Duodenal mucosa (tissue), 2 donors: ENCODE results near the gene MBP.

ENCODE experiments used
- H3K27ac ChIP-seq: one replicate; pipeline ENCODE4 v1.7.0; 2013; ENCODE audit warnings: low read depth, low read length
- H3K27me3 ChIP-seq, 2 donors: one replicate each; pipeline ENCODE4 v1.7.0; 2013; ENCODE audit warnings: low read length in 2 of 2, control low read depth in 1 of 2; ENCODE audit not compliant: insufficient read depth in 2 of 2, control insufficient read depth in 1 of 2
- H3K36me3 ChIP-seq, 2 donors: one replicate each; pipeline ENCODE4 v1.7.0; 2013; ENCODE audit warnings: low read length in 2 of 2, control low read depth in 1 of 2; ENCODE audit not compliant: insufficient read depth in 2 of 2, control insufficient read depth in 1 of 2
- H3K4me1 ChIP-seq, 2 donors: one replicate each; pipeline ENCODE4 v1.7.0; 2013; ENCODE audit warnings: low read length in 2 of 2, control low read depth in 1 of 2; ENCODE audit not compliant: insufficient read depth in 2 of 2, control insufficient read depth in 1 of 2
- H3K4me3 ChIP-seq, 2 donors: one replicate each; pipeline ENCODE4 v1.7.0; 2013; ENCODE audit warnings: low read length in 2 of 2, low read depth in 1 of 2
- H3K9ac ChIP-seq, 2 donors: one replicate each; pipeline ENCODE4 v1.7.0; 2013; ENCODE audit warnings: low read length in 2 of 2, low read depth in 1 of 2
- H3K9me3 ChIP-seq, 2 donors: one replicate each; pipeline ENCODE4 v1.7.0; 2013; ENCODE audit warnings: low read length in 2 of 2, control low read depth in 1 of 2; ENCODE audit not compliant: control insufficient read depth in 1 of 2

The MBP gene

DNA sequence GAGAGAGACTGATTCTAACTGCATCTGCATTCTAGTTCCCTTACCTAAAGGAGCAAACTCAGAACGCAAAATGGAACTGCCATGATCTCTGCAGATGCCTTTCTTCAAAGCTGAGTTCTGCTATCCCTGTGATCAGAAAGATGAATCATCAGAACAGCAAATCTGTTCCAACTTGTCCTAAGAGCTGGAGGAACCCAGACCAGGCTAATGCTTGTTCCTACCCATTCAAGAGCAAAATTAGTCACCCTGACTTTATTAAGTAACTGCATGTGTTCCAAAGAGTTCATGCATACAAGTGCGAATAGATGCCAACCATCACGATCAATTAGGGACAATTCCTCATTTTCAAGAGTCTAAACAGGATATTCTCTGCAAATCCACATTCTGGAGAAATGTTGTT lies 46.5 kb downstream of the MBP start:
- H3K9me3 ChIP-seq, result no peaks in the 10 kb centered on the region
- no peak overlapping the region for H3K27ac ChIP-seq
- no peak overlapping the region for H3K9ac ChIP-seq
- H3K36me3 ChIP-seq, result peaks cover 0 to 12% of the 10 kb centered on the region in 2 donors
- no peak overlapping the region for H3K4me3 ChIP-seq
- no peaks in the 10 kb centered on the region for H3K27me3 ChIP-seq
- peaks cover 6 to 19% of the 10 kb centered on the region in 2 donors for H3K4me1 ChIP-seq

DNA sequence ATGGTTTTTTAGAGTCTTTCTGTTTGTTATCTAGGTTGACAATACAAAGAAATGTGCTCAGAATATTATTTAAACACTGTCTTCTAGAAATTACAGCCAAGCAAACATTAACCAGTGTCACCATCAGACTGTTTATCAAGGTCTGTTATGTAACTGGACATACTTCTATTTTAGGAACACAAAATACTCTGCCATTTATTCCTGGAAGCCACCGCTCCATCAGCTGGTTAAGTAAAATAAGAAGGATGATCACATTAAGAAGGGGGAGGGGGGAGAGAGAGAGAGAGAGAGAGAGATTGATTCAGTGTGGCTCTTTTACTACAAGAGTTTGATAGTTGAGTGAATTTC lies 47.9 kb downstream of the MBP start:
- Histone ChIP-seq H3K4me3 (no peak overlapping the region), H3K9ac (no peak overlapping the region), H3K36me3 (peaks cover 0 to 9% of the 10 kb centered on the region in 2 donors), H3K4me1 (peaks cover 6 to 19% of the 10 kb centered on the region in 2 donors), H3K27me3 (no peaks in the 10 kb centered on the region), H3K9me3 (no peaks in the 10 kb centered on the region), H3K27ac (no peak overlapping the region)

DNA sequence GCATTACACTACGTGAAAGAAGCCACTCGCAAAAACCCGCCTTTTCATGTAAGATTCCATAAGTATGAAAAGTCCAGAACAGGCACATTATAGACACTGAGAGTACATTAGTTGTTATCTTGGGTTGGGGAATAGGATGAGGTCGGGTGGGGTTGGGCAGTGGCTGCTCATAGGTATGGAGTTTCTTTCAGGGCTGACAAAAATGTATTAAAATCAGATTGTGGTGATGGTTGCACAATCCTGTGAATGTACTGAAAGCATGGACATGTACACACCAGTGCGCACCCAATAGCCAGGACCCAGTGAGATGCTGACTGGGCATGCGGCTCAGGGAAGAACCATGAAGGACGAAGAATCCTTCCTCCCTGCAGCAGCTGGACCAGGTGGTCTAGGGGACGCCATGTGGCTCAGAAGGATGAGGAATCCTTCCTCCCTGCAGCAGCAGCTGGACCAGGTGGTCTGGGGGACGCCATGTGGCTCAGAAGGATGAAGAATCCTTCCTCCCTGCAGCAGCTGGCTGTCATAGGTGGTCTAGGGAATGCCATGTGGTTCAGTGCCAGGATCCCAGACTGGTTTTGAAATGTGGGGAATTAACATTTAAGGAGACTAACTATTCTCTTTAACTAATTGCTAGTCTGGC lies 50.1 kb downstream of the MBP start:
- Histone ChIP-seq H3K36me3 (no peaks in the 10 kb centered on the region), H3K4me3 (no peak overlapping the region), H3K27me3 (no peaks in the 10 kb centered on the region), H3K4me1 (peaks cover 6 to 15% of the 10 kb centered on the region in 2 donors), H3K9ac (no peak overlapping the region), H3K9me3 (no peaks in the 10 kb centered on the region), H3K27ac (no peak overlapping the region)

DNA sequence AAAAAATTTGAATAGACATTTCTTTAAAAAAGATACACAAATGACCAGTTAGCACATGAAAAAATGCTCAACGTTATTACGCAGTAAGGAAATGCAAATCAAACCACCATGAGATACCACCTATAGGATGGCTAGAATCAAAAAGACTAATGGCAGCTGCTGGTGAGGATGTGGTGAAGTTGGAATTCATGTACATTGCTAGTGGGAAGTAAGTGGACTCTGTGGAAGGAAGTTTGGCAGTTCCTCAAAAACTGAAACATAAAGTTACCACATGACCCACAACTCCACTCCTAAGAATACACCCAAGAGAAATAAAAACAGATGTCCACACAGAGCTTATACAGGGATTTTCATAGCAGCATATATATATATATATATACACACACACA lies 51.2 kb downstream of the MBP start:
- H3K9me3 ChIP-seq, result no peaks in the 10 kb centered on the region
- H3K27me3 ChIP-seq, result no peaks in the 10 kb centered on the region
- no peak overlapping the region for H3K4me3 ChIP-seq
- H3K27ac ChIP-seq, result no peak overlapping the region
- H3K9ac ChIP-seq, result no peak overlapping the region
- H3K4me1 ChIP-seq, result peaks cover 6 to 9% of the 10 kb centered on the region in 2 donors
- H3K36me3 ChIP-seq, result no peaks in the 10 kb centered on the region

DNA sequence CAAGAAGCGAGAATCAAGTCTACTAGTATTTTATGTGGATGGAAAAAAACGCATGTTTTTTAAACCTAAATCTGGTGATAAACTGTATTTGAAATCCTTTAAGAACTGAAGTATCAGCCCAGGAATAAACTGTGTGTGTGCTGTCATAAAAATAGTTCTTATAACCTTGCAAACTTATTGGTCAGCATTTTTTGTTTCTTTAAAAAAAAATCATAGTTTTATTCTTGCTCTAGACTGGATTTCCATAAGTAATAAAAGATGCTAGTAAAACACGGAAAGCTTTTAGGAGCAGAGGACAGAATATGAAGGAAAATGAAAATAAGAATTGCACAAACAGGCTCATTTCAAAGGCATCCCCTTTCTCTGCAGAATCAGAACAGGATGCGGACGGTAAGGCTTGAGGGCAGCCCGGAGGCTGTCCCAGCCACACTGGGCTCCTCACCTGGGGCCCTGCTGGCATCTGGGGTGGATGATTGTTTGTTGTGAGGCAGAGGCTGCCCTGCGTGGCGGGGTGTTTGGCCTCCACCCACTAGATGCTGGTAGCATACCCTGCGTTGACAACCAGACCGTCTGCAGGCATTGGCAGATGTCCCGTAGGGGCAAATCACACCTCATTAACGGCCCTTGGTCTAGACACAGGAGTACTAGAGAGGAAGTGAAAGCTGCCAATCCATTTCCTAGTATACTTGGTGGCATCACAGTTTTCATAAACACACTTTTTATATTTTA lies 52.5 kb downstream of the MBP start:
- no peaks in the 10 kb centered on the region for H3K27me3 ChIP-seq
- peaks cover 5 to 6% of the 10 kb centered on the region in 2 donors for H3K4me1 ChIP-seq
- H3K27ac ChIP-seq, result no peak overlapping the region
- no peak overlapping the region for H3K9ac ChIP-seq
- no peak overlapping the region for H3K4me3 ChIP-seq
- H3K36me3 ChIP-seq, result no peaks in the 10 kb centered on the region
- H3K9me3 ChIP-seq, result no peaks in the 10 kb centered on the region

DNA sequence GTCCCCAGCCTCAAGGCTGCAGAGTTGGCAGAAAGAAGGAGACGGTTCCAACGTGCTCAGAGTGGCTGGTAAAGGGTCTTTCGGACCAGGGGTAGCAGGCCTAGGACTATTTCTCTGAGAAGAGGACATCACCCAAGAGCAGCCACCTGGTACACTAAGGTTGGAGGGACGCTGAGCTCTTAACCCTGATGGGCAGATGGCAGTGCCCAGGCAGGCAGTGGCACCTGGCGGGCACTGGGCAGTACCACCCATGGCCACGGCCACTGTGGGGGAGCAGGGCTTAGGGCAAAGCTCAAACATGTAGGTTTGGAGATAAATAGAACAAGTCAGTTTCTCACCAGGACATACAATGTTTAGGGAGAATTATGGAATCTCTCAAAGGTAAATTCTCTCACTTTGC lies 53.5 kb downstream of the MBP start:
- no peaks in the 10 kb centered on the region for H3K36me3 ChIP-seq
- peaks cover under 1 to 7% of the 10 kb centered on the region in 2 donors for H3K4me1 ChIP-seq
- no peak overlapping the region for H3K9ac ChIP-seq
- no peak overlapping the region for H3K27ac ChIP-seq
- no peaks in the 10 kb centered on the region for H3K27me3 ChIP-seq
- H3K9me3 ChIP-seq, result no peaks in the 10 kb centered on the region
- no peak overlapping the region for H3K4me3 ChIP-seq

DNA sequence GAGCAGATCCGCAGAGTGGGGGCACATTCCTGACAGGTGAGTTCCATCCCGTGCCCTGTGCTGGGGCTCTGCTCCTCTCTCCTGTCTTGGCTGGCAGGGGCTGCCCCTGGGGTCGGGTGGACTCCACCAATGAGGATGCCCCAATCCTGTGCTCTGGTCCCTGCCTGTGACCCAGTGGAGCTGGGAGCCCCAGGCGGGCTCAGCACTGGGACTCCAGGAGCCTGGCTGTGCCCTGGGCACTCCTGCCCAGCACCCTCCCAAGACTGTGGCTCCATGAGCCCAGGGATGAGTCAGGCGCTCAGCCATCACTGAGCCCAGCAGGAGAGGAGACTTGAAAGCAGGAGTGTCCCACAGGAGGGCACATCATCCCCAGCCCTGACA lies 53.9 kb downstream of the MBP start:
- H3K9ac ChIP-seq, result no peak overlapping the region
- no peaks in the 10 kb centered on the region for H3K27me3 ChIP-seq
- peaks cover 0 to 11% of the 10 kb centered on the region in 2 donors for H3K4me1 ChIP-seq
- no peaks in the 10 kb centered on the region for H3K36me3 ChIP-seq
- no peak overlapping the region for H3K27ac ChIP-seq
- no peak overlapping the region for H3K4me3 ChIP-seq
- H3K9me3 ChIP-seq, result no peaks in the 10 kb centered on the region

DNA sequence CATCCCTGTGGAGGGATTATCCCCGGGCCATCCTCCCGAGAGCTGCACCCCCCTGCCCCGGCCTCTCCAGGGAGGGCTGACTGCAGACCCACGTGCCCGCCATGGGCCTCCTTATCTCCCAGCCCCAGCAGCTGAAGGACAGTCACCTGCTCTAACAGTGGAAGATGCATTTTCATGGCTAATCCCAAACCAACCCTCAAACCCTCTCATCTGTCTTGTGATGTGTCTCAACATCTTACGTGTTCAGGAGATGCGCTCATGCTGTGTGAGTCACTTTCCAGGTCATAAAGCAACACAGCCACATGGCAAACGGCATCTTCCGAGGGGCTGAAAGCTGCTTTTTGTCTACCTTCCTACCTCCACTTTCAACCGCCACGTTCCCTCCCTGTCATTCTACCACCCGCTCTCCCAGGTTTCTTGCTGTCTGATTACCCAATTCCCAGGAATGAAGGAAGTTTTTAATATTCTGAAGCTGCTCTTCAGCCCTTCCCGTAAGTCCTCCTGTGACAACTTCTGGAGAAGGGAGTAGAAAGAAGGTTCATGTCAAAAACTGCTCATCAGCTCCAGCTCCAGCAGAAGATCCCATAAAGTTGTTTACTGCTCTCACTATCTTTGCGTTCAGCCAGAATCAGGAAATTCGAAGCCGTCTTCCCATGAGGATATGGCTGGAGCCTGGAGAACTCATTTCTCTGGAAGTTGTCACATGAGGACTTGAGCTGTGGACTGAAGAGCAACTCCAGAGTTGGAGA lies 54.5 kb downstream of the MBP start:
- Histone ChIP-seq H3K27me3 (no peaks in the 10 kb centered on the region), H3K36me3 (no peaks in the 10 kb centered on the region), H3K4me1 (peaks cover 0 to 12% of the 10 kb centered on the region in 2 donors), H3K9ac (no peak overlapping the region), H3K9me3 (no peaks in the 10 kb centered on the region), H3K4me3 (no peak overlapping the region), H3K27ac (no peak overlapping the region)

DNA sequence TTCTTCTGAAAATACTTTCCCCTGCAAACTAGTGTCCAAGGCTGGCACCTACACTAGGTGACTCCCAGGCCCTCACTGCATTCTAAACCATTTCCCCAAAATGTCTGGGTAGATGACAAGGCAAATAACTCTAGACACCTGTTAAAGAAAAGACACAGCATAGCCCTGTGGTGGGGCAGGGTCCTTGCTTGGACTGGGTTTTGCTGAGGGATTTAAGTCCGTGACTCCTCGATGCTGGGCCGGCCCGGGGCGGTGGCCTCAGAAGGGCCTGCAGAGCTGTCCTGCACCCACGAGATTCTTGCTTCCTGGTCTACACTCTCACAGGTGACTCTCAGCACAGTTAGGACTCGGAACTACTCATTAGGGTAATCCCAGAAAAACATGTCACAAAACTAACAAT lies 55.2 kb downstream of the MBP start:
- peaks cover 0 to 16% of the 10 kb centered on the region in 2 donors for H3K4me1 ChIP-seq
- no peak overlapping the region for H3K9ac ChIP-seq
- no peak overlapping the region for H3K4me3 ChIP-seq
- no peak overlapping the region for H3K27ac ChIP-seq
- H3K36me3 ChIP-seq, result no peaks in the 10 kb centered on the region
- no peaks in the 10 kb centered on the region for H3K9me3 ChIP-seq
- H3K27me3 ChIP-seq, result no peaks in the 10 kb centered on the region

DNA sequence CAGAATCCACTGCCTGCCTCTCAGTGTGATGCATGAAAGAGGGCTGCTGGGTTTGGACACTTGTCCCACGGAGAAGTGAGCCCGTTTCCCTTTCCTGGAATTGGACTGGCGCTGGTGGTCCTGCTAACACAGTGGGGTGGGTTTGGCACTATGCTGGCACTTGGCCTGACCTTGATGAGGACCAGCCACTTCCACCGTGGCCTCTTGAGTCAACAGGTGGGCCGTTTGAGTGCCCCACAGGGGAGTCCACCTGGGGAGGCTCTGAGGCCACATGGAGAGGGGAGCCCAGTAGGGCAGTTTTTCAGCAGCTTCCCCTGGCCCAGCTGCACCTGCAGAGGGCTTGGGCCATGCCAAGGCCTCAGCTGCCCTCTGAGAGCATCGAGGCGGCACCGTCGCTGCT lies 56.5 kb downstream of the MBP start:
- H3K27ac ChIP-seq, result no peak overlapping the region
- no peak overlapping the region for H3K4me3 ChIP-seq
- H3K9me3 ChIP-seq, result no peaks in the 10 kb centered on the region
- no peaks in the 10 kb centered on the region for H3K27me3 ChIP-seq
- H3K36me3 ChIP-seq, result no peaks in the 10 kb centered on the region
- H3K9ac ChIP-seq, result no peak overlapping the region
- peaks cover 0 to 27% of the 10 kb centered on the region in 2 donors for H3K4me1 ChIP-seq
